Measurements from ENCODE around the gene HS1BP3.

- TF ChIP-seq CTCF (IDR thresholded peaks at IDR 0.05) (no peak), POLR2A (IDR thresholded peaks at IDR 0.05) (no peak)
Observed at GRCh38 chr2:20614201-20615067, 36.5 kb downstream of the HS1BP3 start.

Measured in lower leg skin (tissue), 3 donors.